Kidney (tissue), 14 donors: Measurements from ENCODE around the gene TSPO2. TPM values are rescaled to one million over a fixed set of nuclear protein-coding genes. Genes with fewer than 3 reads are reported as not detected.

ENCODE experiments used
- DNase-seq, 5 donors: peaks; one replicate each; pipeline ENCODE4 v3.0.0-alpha.2; 2013 to 2020
- FAIRE-seq: peaks from 2 replicates; lab custom pipeline; 2012; peaks lifted over from hg19 to GRCh38; lab: Jason Lieb, UNC
- H3K27ac ChIP-seq, 2 donors: one replicate each; pipeline ENCODE4 v1.7.0; 2013; ENCODE audit warnings: low read depth in 2 of 2, low read length in 2 of 2, inconsistent platforms in 1 of 2
- H3K27me3 ChIP-seq: one replicate; pipeline ENCODE4 v1.7.1; 2013; ENCODE audit warnings: low read length, inconsistent platforms; ENCODE audit not compliant: control insufficient read depth, insufficient read depth
- H3K36me3 ChIP-seq, 3 donors: one replicate each; pipeline versions ENCODE4 v1.7.0 to v1.7.1; 2013; ENCODE audit warnings: low read length in 3 of 3, control low read depth in 1 of 3, inconsistent platforms in 1 of 3; ENCODE audit not compliant: insufficient read depth in 3 of 3, control insufficient read depth in 2 of 3
- H3K4me1 ChIP-seq, 3 donors: one replicate each; pipeline versions ENCODE4 v1.7.0 to v1.7.1; 2013; ENCODE audit warnings: low read length in 3 of 3, inconsistent platforms in 1 of 3, low read depth in 1 of 3; ENCODE audit not compliant: control insufficient read depth in 2 of 3, insufficient read depth in 2 of 3
- H3K4me3 ChIP-seq, 3 donors: one replicate each; pipeline versions ENCODE4 v1.7.0 to v1.8.1; 2013; ENCODE audit warnings: low read length in 3 of 3, control low read depth in 1 of 3, inconsistent platforms in 1 of 3
- H3K9ac ChIP-seq, 3 donors: one replicate each; pipeline versions ENCODE4 v1.7.0 to v1.7.1; 2013; ENCODE audit warnings: low read length in 3 of 3, control low read depth in 1 of 3, inconsistent platforms in 1 of 3
- H3K9me3 ChIP-seq, 3 donors: one replicate each; pipeline versions ENCODE4 v1.7.0 to v1.7.1; 2013; ENCODE audit warnings: low read length in 3 of 3, control low read depth in 1 of 3, inconsistent platforms in 1 of 3; ENCODE audit not compliant: control insufficient read depth in 2 of 3, insufficient read depth in 1 of 3
- intact Hi-C: fragments of 100-400 bp; cut with DNase I; formaldehyde crosslinking; loops from one replicate; pipeline ENCODE4 v1.11.1; 2022
- polyA plus RNA-seq: library from polyadenylated mRNA; stranded (reverse); fragments of 350-450 nt; fragmentation: Illumina TruSeq; extraction: RNeasy Lipid Tissue Mini Kit (QIAGEN cat#74804); gene quantifications from one replicate; pipeline ENCODE4 v1.2.3, GENCODE V29; 2014; ENCODE audit warnings: low read depth, low replicate concordance; ENCODE audit not compliant: insufficient read depth
- total RNA-seq: library from RNA; stranded (reverse); fragmentation: NEBNext Ultra II Directional; extraction: Animal tissue kit (Norgen Biotek cat#: 25700); gene quantifications from one replicate; pipeline ENCODE4 v1.2.1, GENCODE V29; 2021
- TF ChIP-seq, protein P1 (sequence below): IDR thresholded peaks from 3 replicates; pipeline ENCODE4 v1.5.1; 2012; ENCODE audit warnings: mild to moderate bottlenecking, moderate library complexity, borderline replicate concordance; ENCODE audit not compliant: insufficient read depth; ENCODE audit errors: extremely low read depth
- donor health status: control.
- donor health status: control.
- donor health status: control.
- donor health status: control.
- donor health status: control.
- donor health status: DM: yes; HTN: yes; CAD: no.
- donor health status: Normal renal cell carcinoma (clear cell type).

The TSPO2 gene
- total and polyA plus RNA-seq, 2 donors from 2014 or later = 0.44 to 0.88 TPM

GRCh38 chr6:41093729-41094128 is 51.5 kb downstream of the TSPO2 start:
- no peaks in the 10 kb centered on the region for H3K9me3 ChIP-seq
- no peaks in the 10 kb centered on the region for H3K4me1 ChIP-seq
- H3K9ac ChIP-seq = no peak overlapping the region
- no peak for DNase-seq
- TF ChIP-seq, protein P1, sequence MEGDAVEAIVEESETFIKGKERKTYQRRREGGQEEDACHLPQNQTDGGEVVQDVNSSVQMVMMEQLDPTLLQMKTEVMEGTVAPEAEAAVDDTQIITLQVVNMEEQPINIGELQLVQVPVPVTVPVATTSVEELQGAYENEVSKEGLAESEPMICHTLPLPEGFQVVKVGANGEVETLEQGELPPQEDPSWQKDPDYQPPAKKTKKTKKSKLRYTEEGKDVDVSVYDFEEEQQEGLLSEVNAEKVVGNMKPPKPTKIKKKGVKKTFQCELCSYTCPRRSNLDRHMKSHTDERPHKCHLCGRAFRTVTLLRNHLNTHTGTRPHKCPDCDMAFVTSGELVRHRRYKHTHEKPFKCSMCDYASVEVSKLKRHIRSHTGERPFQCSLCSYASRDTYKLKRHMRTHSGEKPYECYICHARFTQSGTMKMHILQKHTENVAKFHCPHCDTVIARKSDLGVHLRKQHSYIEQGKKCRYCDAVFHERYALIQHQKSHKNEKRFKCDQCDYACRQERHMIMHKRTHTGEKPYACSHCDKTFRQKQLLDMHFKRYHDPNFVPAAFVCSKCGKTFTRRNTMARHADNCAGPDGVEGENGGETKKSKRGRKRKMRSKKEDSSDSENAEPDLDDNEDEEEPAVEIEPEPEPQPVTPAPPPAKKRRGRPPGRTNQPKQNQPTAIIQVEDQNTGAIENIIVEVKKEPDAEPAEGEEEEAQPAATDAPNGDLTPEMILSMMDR = no peak
- FAIRE-seq = no peak
- H3K4me3 ChIP-seq = no peak overlapping the region
- peaks cover 25 to 74% (median 55%) of the 10 kb centered on the region in 3 donors for H3K36me3 ChIP-seq
- no peaks in the 10 kb centered on the region for H3K27me3 ChIP-seq
- intact Hi-C loops = no loop called here
- no peak overlapping the region for H3K27ac ChIP-seq

Other genes starting within 250 kb of the TSPO2 start
- gene UNC5CL, start 3.2 kb upstream of the TSPO2 start, total RNA-seq = 53.7 TPM
- 41.3 TPM for gene UNC5CL, start 3.2 kb upstream of the TSPO2 start, polyA plus RNA-seq
- not detected for gene APOBEC2, start 10.7 kb downstream of the TSPO2 start, total RNA-seq
- gene APOBEC2, start 10.7 kb downstream of the TSPO2 start, polyA plus RNA-seq = not detected
- 35.9 TPM for gene OARD1, start 29.9 kb downstream of the TSPO2 start, total RNA-seq
- gene OARD1, start 29.9 kb downstream of the TSPO2 start, polyA plus RNA-seq = 62.6 TPM
- gene NFYA, start 30.5 kb downstream of the TSPO2 start, total RNA-seq = 22.5 TPM
- 6.4 TPM for gene NFYA, start 30.5 kb downstream of the TSPO2 start, polyA plus RNA-seq
- 1.0 TPM for gene TREML1, start 111.9 kb downstream of the TSPO2 start, total RNA-seq
- gene TREML1, start 111.9 kb downstream of the TSPO2 start, polyA plus RNA-seq = not detected
- 7.8 TPM for gene TREM2, start 120.6 kb downstream of the TSPO2 start, total RNA-seq
- 3.5 TPM for gene TREM2, start 120.6 kb downstream of the TSPO2 start, polyA plus RNA-seq
- 0.41 TPM for gene TREML2, start 158.7 kb downstream of the TSPO2 start, total RNA-seq
- gene TREML2, start 158.7 kb downstream of the TSPO2 start, polyA plus RNA-seq = not detected
- gene TREML4, start 185.9 kb downstream of the TSPO2 start, total RNA-seq = not detected
- gene TREML4, start 185.9 kb downstream of the TSPO2 start, polyA plus RNA-seq = not detected
- gene TREM1, start 244.2 kb downstream of the TSPO2 start, total RNA-seq = 1.4 TPM
- not detected for gene TREM1, start 244.2 kb downstream of the TSPO2 start, polyA plus RNA-seq